Breast epithelium (tissue), 3 donors: Measurements from ENCODE around the gene CFTR.

ENCODE experiments used
- CTCF ChIP-seq, 3 donors: fragments of 450-650 bp; IDR thresholded peaks; one replicate each; pipeline ENCODE4 v1.5.1; 2016 to 2017; ENCODE audit warnings: antibody characterized with exemption in 3 of 3, mild to moderate bottlenecking in 3 of 3, moderate library complexity in 3 of 3
- POLR2A ChIP-seq: fragments of 450-650 bp; IDR thresholded peaks from one replicate; pipeline ENCODE4 v1.6.1; 2016; ENCODE audit warnings: antibody characterized with exemption, mild to moderate bottlenecking, moderate library complexity
- POLR2AphosphoS5 ChIP-seq, 3 donors: sonication (generic); formaldehyde crosslinking; IDR thresholded peaks; one replicate each; pipeline ENCODE4 v1.6.1; 2017; ENCODE audit warnings: antibody characterized with exemption in 3 of 3

- no peak for TF ChIP-seq POLR2A
- no peak for TF ChIP-seq CTCF (IDR thresholded peaks at IDR 0.05)
- TF ChIP-seq POLR2AphosphoS5 (IDR thresholded peaks at IDR 0.05), result no peak
Observed at GRCh38 chr7:117654780-117655179, 175.0 kb downstream of the CFTR start.
